Measurements from ENCODE around the gene GIPC2.

DNA sequence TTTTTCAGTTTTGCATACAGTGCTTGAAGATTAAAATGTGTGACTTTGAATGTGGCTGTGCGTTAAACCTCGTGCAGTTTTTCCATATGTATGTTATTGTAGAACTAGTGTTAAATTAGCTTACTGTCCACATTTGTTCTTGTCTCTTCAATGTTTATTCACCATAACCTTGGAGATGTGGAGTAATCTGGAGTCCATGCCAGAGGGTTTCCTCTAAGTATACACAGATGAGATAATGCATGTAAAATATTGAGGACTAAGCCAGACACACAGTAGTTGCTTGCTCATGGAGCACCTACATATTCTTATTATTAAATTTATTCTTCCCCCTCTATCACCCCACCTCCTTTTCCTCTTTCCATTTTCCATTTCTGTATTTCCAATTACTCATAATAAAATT, 7.7 kb upstream of the GIPC2 start:
- TF ChIP-seq, protein P1, sequence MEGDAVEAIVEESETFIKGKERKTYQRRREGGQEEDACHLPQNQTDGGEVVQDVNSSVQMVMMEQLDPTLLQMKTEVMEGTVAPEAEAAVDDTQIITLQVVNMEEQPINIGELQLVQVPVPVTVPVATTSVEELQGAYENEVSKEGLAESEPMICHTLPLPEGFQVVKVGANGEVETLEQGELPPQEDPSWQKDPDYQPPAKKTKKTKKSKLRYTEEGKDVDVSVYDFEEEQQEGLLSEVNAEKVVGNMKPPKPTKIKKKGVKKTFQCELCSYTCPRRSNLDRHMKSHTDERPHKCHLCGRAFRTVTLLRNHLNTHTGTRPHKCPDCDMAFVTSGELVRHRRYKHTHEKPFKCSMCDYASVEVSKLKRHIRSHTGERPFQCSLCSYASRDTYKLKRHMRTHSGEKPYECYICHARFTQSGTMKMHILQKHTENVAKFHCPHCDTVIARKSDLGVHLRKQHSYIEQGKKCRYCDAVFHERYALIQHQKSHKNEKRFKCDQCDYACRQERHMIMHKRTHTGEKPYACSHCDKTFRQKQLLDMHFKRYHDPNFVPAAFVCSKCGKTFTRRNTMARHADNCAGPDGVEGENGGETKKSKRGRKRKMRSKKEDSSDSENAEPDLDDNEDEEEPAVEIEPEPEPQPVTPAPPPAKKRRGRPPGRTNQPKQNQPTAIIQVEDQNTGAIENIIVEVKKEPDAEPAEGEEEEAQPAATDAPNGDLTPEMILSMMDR (IDR thresholded peaks at IDR 0.05 in 2 of 3, conservative IDR thresholded peaks at IDR 0.05 in 1 of 3; ENCODE audit: insufficient read depth in 2 of 3, low read depth in 1 of 3, low read length in 3 of 3) = no peak
- TF ChIP-seq, protein P2, sequence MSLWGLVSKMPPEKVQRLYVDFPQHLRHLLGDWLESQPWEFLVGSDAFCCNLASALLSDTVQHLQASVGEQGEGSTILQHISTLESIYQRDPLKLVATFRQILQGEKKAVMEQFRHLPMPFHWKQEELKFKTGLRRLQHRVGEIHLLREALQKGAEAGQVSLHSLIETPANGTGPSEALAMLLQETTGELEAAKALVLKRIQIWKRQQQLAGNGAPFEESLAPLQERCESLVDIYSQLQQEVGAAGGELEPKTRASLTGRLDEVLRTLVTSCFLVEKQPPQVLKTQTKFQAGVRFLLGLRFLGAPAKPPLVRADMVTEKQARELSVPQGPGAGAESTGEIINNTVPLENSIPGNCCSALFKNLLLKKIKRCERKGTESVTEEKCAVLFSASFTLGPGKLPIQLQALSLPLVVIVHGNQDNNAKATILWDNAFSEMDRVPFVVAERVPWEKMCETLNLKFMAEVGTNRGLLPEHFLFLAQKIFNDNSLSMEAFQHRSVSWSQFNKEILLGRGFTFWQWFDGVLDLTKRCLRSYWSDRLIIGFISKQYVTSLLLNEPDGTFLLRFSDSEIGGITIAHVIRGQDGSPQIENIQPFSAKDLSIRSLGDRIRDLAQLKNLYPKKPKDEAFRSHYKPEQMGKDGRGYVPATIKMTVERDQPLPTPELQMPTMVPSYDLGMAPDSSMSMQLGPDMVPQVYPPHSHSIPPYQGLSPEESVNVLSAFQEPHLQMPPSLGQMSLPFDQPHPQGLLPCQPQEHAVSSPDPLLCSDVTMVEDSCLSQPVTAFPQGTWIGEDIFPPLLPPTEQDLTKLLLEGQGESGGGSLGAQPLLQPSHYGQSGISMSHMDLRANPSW (CRISPR knock-in tag; IDR thresholded peaks at IDR 0.05) = no peak
- TF ChIP-seq TAL1 (IDR thresholded peaks at IDR 0.05) (no peak), ZNF24 (IDR thresholded peaks at IDR 0.05) (no peak), SP1 (CRISPR knock-in tag; IDR thresholded peaks at IDR 0.05) (no peak), NEUROD1 (IDR thresholded peaks at IDR 0.05; ENCODE audit: borderline replicate concordance, low read depth, low read length, partially characterized antibody) (no peak), RBM22 (IDR thresholded peaks at IDR 0.05; ENCODE audit: low read depth, low read length, poor library complexity, severe bottlenecking) (no peak), RAD21 (CRISPR knock-in tag; conservative IDR thresholded peaks at IDR 0.05 in 1 of 2, IDR thresholded peaks at IDR 0.05 in 1 of 2) (no peak), EP300 (IDR thresholded peaks at IDR 0.05; ENCODE audit: low read length) (no peak), ZNF561 (CRISPR knock-in tag; conservative IDR thresholded peaks at IDR 0.05) (no peak), ELF1 (tag; IDR thresholded peaks at IDR 0.05) (no peak), NR2C2 (CRISPR knock-in tag; IDR thresholded peaks at IDR 0.05) (no peak), NR2C2 (tag; IDR thresholded peaks at IDR 0.05) (no peak), YY1 (IDR thresholded peaks at IDR 0.05; ENCODE audit: borderline replicate concordance in 1 of 3, control insufficient read depth in 1 of 3, extremely low read depth in 1 of 3, insufficient read depth in 3 of 3, insufficient read length in 1 of 3, insufficient replicate concordance in 2 of 3, low read depth in 1 of 3, low read length in 2 of 3) (no peak)
- TF ChIP-seq, protein P3, sequence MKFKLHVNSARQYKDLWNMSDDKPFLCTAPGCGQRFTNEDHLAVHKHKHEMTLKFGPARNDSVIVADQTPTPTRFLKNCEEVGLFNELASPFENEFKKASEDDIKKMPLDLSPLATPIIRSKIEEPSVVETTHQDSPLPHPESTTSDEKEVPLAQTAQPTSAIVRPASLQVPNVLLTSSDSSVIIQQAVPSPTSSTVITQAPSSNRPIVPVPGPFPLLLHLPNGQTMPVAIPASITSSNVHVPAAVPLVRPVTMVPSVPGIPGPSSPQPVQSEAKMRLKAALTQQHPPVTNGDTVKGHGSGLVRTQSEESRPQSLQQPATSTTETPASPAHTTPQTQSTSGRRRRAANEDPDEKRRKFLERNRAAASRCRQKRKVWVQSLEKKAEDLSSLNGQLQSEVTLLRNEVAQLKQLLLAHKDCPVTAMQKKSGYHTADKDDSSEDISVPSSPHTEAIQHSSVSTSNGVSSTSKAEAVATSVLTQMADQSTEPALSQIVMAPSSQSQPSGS (CRISPR knock-in tag; IDR thresholded peaks at IDR 0.05) = no peak

Measured in K562 (cell line).